ENCODE measurements around the gene PTPRN.

The PTPRN gene

GRCh38 chr2:219271021-219271420, 38.2 kb downstream of the PTPRN start:
- TF ChIP-seq MAX (IDR thresholded peaks at IDR 0.05) (no peak), CEBPB (IDR thresholded peaks at IDR 0.05) (no peak), TAF1 (IDR thresholded peaks at IDR 0.05; ENCODE audit: low read depth) (no peak), EGR1 (IDR thresholded peaks at IDR 0.05) (no peak), CREB1 (IDR thresholded peaks at IDR 0.05; ENCODE audit: low read depth) (no peak), REST (IDR thresholded peaks at IDR 0.05; ENCODE audit: low read depth) (no peak), TEAD4 (IDR thresholded peaks at IDR 0.05) (no peak), FOXM1 (IDR thresholded peaks at IDR 0.05; ENCODE audit: borderline replicate concordance, low read depth) (no peak)

GRCh38 chr2:219270055-219270372, 39.2 kb downstream of the PTPRN start:
- TF ChIP-seq TCF12 (IDR thresholded peaks at IDR 0.05; ENCODE audit: low read depth): no peak
- no peak for TF ChIP-seq TEAD4 (IDR thresholded peaks at IDR 0.05)
- no peak for TF ChIP-seq REST (IDR thresholded peaks at IDR 0.05; ENCODE audit: low read depth)
- TF ChIP-seq RAD21 (IDR thresholded peaks at IDR 0.05; ENCODE audit: low read depth): no peak
- TF ChIP-seq USF1 (IDR thresholded peaks at IDR 0.05): no peak
- no peak for TF ChIP-seq CREB1 (IDR thresholded peaks at IDR 0.05; ENCODE audit: low read depth)
- TF ChIP-seq YY1 (IDR thresholded peaks at IDR 0.05; ENCODE audit: low read depth): no peak
- TF ChIP-seq CEBPB (IDR thresholded peaks at IDR 0.05): no peak
- no peak for TF ChIP-seq FOXM1 (IDR thresholded peaks at IDR 0.05; ENCODE audit: borderline replicate concordance, low read depth)
- no peak for TF ChIP-seq NFIC (IDR thresholded peaks at IDR 0.05)
- no peak for TF ChIP-seq TAF1 (IDR thresholded peaks at IDR 0.05; ENCODE audit: low read depth)
- no peak for TF ChIP-seq ZBTB7A (IDR thresholded peaks at IDR 0.05; ENCODE audit: low read depth)
- no peak for TF ChIP-seq EGR1 (IDR thresholded peaks at IDR 0.05)

GRCh38 chr2:219269362-219270054, 39.7 kb downstream of the PTPRN start:
- TF ChIP-seq ZBTB7A (IDR thresholded peaks at IDR 0.05; ENCODE audit: low read depth): no peak
- TF ChIP-seq NFIC (IDR thresholded peaks at IDR 0.05): peak; percentile 83
- TF ChIP-seq MAX (IDR thresholded peaks at IDR 0.05): peak; percentile 64; the same call in 1 of the 2 replicates

DNA sequence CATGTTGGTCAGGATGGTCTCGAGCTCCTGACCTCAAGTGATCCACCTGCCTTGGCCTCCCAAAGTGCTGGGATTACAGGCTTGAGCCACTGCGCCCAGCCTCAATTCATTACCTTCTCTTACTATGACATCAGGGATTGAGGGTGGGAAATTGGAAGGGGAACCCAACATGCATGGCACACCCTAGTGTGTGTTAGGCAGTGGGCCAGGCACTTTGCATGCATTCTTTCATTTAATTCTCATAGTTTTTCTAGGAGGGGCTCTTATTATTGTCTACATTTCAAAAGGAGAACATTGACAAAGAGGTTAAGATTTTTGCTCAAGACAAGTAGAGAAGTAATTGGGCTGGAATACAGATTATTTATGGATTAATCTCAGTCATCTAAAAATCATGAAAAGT, 40.9 kb downstream of the PTPRN start:
- TF ChIP-seq TAF1 (IDR thresholded peaks at IDR 0.05; ENCODE audit: low read depth) (no peak), FOXM1 (IDR thresholded peaks at IDR 0.05; ENCODE audit: borderline replicate concordance, low read depth) (no peak; the same call in 1 of the 2 replicates), CEBPB (IDR thresholded peaks at IDR 0.05) (no peak), RAD21 (IDR thresholded peaks at IDR 0.05; ENCODE audit: low read depth) (no peak), REST (IDR thresholded peaks at IDR 0.05; ENCODE audit: low read depth) (no peak), YY1 (IDR thresholded peaks at IDR 0.05; ENCODE audit: low read depth) (no peak), EGR1 (IDR thresholded peaks at IDR 0.05) (no peak), USF1 (IDR thresholded peaks at IDR 0.05) (no peak), CREB1 (IDR thresholded peaks at IDR 0.05; ENCODE audit: low read depth) (no peak), EP300 (IDR thresholded peaks at IDR 0.05; ENCODE audit: borderline replicate concordance) (peak; percentile 58; the same call in 1 of the 2 replicates), NFIC (IDR thresholded peaks at IDR 0.05) (peak; percentile 53), ZBTB7A (IDR thresholded peaks at IDR 0.05; ENCODE audit: low read depth) (no peak), MAX (IDR thresholded peaks at IDR 0.05) (no peak), TEAD4 (IDR thresholded peaks at IDR 0.05) (no peak), TCF12 (IDR thresholded peaks at IDR 0.05; ENCODE audit: low read depth) (0 out of 2 replicates have a peak, but pooled peaks have one; percentile 21)
